OCI-LY1 (cell line): ENCODE measurements around the gene RLBP1.

ENCODE experiments used
- EZH2 ChIP-seq: fragments of 200-600 bp; sonication (generic), shearing (Covaris generic); IDR thresholded peaks from 2 replicates; pipeline ENCODE4 v1.8.0; 2017; ENCODE audit warnings: borderline replicate concordance, mixed run types, mild to moderate bottlenecking, antibody characterized with exemption, low read length, moderate library complexity, mixed read lengths
- TF ChIP-seq, protein P1 (sequence below): fragments of 200-600 bp; sonication (generic), shearing (Covaris generic); IDR thresholded peaks from 2 replicates; pipeline ENCODE4 v1.5.1; 2017; ENCODE audit warnings: mild to moderate bottlenecking, antibody characterized with exemption, low read length, moderate library complexity, mixed read lengths

DNA sequence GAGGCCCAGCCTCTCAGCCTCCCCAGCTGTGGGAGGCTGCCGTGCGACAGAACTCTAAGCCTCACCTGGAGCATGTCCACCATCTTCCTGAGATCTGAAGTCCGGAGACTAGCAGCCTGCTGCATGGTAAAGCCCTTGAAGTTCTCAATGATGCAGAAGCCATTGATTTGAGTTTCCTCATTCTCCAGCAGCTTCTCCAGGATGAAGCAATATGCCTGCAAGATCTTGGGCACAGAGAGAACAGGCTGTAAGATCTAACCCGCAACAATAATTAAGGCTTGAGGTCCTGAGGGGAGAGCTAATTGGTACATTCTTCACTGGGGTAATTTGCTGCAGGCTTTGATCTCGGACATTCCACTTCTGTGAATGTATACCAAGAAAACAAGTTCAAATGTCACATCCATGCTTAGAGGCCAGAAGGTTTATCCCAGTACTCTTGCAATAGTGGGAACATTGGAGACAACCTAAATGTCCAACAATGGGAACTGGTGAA lies 9.7 kb downstream of the RLBP1 start:
- TF ChIP-seq, protein P1, sequence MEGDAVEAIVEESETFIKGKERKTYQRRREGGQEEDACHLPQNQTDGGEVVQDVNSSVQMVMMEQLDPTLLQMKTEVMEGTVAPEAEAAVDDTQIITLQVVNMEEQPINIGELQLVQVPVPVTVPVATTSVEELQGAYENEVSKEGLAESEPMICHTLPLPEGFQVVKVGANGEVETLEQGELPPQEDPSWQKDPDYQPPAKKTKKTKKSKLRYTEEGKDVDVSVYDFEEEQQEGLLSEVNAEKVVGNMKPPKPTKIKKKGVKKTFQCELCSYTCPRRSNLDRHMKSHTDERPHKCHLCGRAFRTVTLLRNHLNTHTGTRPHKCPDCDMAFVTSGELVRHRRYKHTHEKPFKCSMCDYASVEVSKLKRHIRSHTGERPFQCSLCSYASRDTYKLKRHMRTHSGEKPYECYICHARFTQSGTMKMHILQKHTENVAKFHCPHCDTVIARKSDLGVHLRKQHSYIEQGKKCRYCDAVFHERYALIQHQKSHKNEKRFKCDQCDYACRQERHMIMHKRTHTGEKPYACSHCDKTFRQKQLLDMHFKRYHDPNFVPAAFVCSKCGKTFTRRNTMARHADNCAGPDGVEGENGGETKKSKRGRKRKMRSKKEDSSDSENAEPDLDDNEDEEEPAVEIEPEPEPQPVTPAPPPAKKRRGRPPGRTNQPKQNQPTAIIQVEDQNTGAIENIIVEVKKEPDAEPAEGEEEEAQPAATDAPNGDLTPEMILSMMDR, result no peak
- no peak for TF ChIP-seq EZH2
